Measurements from ENCODE around the gene TRIM39. TPM values are rescaled to one million over a fixed set of nuclear protein-coding genes. Genes with fewer than 3 reads are reported as not detected.

Gene TRIM39
- total and polyA plus RNA-seq, 9 of the 15 experiments (the other 6 are each of a cell fraction or from before 2014, with no cell fraction given): 5.6 to 17.7 (median 12.8) TPM

- TF ChIP-seq PRDM10 (IDR thresholded peaks at IDR 0.05; ENCODE audit: partially characterized antibody): peak; percentile 81
- no peak for TF ChIP-seq SLC30A9 (CRISPR knock-in tag; IDR thresholded peaks at IDR 0.05)
- no peak for TF ChIP-seq BRF2 (IDR thresholded peaks at IDR 0.05; ENCODE audit: borderline replicate concordance, insufficient read depth, insufficient read length)
- 0 out of 2 replicates have a peak, but pooled peaks have one; percentile 6 for TF ChIP-seq BCOR (IDR thresholded peaks at IDR 0.05)
- peak; percentile 97 for TF ChIP-seq ZKSCAN1 (IDR thresholded peaks at IDR 0.05; ENCODE audit: low read depth, low read length)
- TF ChIP-seq ZNF695 (CRISPR knock-in tag; IDR thresholded peaks at IDR 0.05): no peak
- TF ChIP-seq FOXP1 (CRISPR knock-in tag; IDR thresholded peaks at IDR 0.05): 0 out of 2 replicates have a peak, but pooled peaks have one; percentile 3
- peak; percentile 51; the same call in 1 of the 2 replicates for TF ChIP-seq JUN (IDR thresholded peaks at IDR 0.05; ENCODE audit: borderline replicate concordance, low read depth, low read length)
- TF ChIP-seq JUN (CRISPR knock-in tag; IDR thresholded peaks at IDR 0.05; ENCODE audit: borderline replicate concordance): no peak
- TF ChIP-seq POLR2AphosphoS5 (IDR thresholded peaks at IDR 0.05; ENCODE audit: control insufficient read depth, insufficient read depth, low read depth, low read length): peak; percentile 42; the same call in 1 of the 2 replicates
- TF ChIP-seq TRIM25 (IDR thresholded peaks at IDR 0.05; ENCODE audit: borderline replicate concordance): no peak
- TF ChIP-seq NR2C2 (CRISPR knock-in tag; IDR thresholded peaks at IDR 0.05): peak; percentile 19; the same call in 1 of the 2 replicates
- TF ChIP-seq NR2C2 (tag; IDR thresholded peaks at IDR 0.05): no peak; the same call in 1 of the 2 replicates
- TF ChIP-seq CREM (IDR thresholded peaks at IDR 0.05; ENCODE audit: low read depth): peak; percentile 56; the same call in 1 of the 2 replicates
- TF ChIP-seq ZNF551 (CRISPR knock-in tag; IDR thresholded peaks at IDR 0.05): no peak
- TF ChIP-seq TRIM28 (IDR thresholded peaks at IDR 0.05): 0 out of 2 replicates have a peak, but pooled peaks have one; percentile 25
- peak; percentile 37; the same call in 1 of the 2 replicates for TF ChIP-seq TFAP4 (CRISPR knock-in tag; IDR thresholded peaks at IDR 0.05; ENCODE audit: borderline replicate concordance)
- TF ChIP-seq SOX6 (IDR thresholded peaks at IDR 0.05): no peak
- TF ChIP-seq EP300 (IDR thresholded peaks at IDR 0.05; ENCODE audit: low read length): peak; percentile 73; the same call in 1 of the 2 replicates
- 0 out of 2 replicates have a peak, but pooled peaks have one; percentile 24 for TF ChIP-seq EGR1 (conservative IDR thresholded peaks at IDR 0.05)
These were observed 17.6 kb downstream of the TRIM39 start (continued) for GRCh38 chr6:30344191-30344867.
